GM19324 (cell line): Measurements from ENCODE around the gene MB.

Experiments used
- ATAC-seq: cut with Tn5 transposase; IDR thresholded peaks from one replicate; pipeline ENCODE4 v1.9.1; 2021; ENCODE audit warnings: mild to moderate bottlenecking, moderate library complexity; ENCODE audit not compliant: unreplicated experiment, low FRiP score

Gene MB

GRCh38 chr22:35619336-35620094 is 2.4 kb upstream of the MB start:
- ATAC-seq = no peak

DNA sequence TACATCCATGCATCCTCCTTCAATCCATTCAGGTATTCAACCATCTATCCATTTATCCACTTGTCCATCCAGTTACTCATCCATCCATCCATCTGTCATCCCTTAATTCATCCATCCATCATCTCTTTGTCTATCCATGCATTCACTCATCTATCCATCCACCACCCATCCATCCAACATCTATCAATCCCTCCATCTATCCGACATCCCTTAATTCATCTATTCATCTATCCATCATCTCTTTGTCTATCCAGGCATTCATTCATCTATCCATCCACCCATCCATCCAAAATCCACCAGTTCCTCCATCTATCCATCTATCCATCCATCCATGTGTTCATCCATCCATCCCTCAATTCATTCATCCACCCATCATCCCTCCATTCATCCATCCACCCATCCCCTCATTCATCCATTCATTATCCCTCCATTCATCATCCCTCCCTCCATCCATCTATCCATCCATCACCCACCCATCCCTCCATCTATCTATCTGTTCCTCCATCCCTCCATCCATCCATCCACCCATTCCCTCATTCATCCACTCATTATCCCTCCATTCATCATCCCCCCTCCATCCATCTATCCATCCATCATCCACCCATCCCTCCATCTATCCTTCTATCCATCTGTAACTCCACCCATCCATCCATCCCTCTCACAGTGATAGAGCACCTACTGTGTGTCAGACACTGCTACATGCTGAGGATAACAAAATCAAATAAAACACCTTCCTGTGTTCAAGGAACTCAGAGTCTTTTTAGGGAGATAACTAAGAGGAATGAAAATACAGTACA is 1.5 kb upstream of the MB start:
- no peak for ATAC-seq

DNA sequence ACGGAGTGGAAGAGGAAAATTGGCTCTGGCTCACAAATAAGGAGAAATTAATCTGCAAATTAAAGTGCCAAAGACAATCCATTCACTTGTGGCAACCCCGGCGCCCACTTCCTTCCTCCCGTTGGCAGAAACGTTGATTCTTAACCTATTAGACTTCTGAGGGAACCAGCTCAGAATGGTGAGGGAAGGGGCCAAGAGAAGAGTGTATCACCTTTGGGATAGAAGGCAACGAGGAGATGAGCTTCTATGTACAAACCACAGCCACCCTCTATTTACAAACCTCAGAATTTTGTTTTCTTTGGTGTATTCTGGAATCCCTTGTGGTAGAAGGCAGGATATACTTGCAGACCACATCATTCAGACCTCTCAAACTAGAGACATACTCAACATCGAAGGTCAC is 1.1 kb downstream of the MB start:
- ATAC-seq = no peak

GRCh38 chr22:35615156-35615555 is 2.0 kb downstream of the MB start:
- ATAC-seq = no peak

DNA sequence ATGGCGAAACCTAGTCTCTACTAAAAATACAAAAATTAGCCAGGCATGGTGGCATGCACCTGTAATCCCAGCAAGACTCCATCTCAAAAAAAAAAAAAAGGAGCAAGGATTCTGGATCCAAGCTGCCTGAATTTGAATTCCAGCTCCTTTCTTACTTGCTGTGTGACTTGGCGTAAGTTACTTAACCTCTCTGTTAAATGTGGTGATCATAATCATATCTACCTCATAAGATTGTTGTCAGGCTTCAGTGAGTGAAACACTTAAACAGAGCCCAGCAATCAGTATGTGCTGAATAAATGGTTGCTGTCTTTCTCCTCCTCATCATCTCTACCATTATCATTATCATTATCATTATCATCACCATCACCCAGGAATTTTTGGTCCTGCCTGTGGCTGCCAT is 2.7 kb downstream of the MB start:
- no peak for ATAC-seq

- no peak for ATAC-seq
Observed at GRCh38 chr22:35612903-35613302, 4.2 kb downstream of the MB start.

DNA sequence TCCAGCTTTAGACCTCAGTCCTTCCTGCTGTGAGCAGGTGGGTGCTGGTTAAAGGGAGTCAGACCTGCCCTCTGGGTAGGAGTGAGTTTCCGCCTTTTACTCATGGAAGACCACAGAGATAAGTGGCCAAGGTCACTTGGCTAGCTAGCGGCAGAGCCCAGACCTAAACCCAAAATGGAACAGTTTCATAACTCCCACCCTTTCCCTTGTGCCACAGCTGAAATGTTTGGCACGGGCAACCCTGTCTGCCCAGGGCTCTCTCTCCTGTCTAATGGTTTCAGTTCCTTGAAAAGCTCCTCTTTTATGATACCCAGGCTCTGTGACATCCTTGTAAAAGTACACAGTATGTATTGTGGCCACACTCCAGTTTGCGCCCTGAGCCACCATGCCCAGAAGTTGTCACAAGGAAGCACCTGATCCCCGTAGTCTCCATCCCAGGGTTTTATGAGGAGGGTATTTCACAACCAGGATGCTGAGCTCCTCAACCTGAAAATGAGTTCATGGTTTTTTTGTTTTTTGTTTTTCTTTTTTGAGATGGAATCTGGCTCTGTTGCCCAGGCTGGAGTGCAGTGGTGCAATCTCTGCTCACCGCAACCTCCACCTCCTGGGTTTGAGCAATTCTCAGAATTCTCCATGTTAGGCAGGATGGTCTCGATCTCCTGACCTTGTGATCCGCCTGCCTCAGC is 5.1 kb downstream of the MB start:
- ATAC-seq = no peak

DNA sequence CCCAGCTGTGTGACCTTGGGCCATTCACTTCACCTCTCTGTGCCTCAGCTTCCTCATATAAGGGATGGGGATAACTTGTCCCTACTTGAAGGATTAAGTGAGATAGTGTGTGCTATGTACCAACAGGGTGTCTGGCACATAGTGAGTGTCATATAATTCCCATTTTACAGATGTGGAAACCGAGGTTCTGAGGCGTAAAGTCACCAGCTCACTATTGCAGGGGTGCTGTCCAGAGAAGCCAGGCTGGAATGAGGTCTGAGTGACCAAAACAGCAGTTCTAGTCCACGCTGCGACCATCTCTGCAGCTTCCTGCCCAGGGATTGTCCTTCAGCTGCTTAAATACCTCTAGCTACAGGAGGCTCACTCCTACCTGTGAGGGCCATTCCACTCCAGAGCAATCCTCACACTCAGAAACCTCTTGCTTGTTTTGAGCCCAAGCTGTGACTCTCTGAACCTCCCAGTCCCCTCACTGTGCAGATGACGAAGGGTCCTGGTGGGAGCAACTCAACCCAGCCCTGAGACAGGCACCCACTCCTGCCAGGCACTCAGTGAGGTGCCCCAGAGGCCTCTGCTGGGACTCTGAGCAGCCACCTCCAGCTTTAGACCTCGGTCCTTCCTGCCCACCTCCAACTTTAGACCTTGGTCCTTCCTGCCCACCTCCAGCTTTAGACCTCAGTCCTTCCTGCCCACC is 5.8 kb downstream of the MB start:
- ATAC-seq = no peak

- ATAC-seq = no peak
Observed at GRCh38 chr22:35610741-35611140, 6.4 kb downstream of the MB start.

DNA sequence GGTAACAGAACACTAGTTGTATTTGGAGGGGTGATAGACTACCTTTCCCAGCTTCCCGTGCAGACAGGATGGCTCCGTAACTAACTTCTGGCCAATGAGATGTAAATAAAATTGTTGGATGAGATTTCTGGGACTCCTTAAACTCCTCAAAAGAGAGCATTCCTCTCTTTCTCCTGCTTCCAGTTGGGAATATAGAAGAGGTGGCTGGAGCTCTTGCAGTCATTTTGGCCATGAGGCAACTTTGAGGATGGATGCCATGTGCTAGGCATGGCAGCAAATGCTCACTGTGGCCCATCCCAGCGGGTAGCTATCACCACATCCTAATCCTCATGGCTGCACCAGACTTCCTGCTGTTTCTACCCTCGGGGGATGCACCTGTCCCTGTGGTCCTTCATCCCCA is 7.4 kb downstream of the MB start:
- no peak for ATAC-seq

- ATAC-seq = no peak
Observed at GRCh38 chr22:35609261-35609660, 7.9 kb downstream of the MB start.

- no peak for ATAC-seq
Observed at GRCh38 chr22:35608088-35608487, 9.0 kb downstream of the MB start.

DNA sequence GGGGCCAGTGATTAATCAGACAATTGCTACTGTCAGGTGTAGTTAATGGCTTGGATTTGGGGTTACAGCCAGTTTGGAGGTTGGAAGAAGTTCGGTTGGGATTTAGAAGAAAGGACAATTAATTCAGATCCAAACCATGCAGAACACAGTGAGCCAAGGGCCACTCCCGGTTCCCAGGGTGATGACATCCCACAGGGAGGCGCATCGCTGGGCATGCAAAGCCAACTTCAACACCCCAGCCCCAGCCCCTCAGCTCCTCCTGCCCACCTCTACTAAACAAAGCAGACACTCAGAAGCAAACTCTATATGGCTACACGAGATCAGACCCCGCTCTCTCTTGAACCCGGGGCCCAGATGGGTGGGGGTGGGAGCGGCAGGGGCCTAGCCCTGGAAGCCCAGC is 10.2 kb downstream of the MB start:
- ATAC-seq = no peak

- ATAC-seq = no peak
Observed at GRCh38 chr22:35605851-35606481, 11.2 kb downstream of the MB start.

DNA sequence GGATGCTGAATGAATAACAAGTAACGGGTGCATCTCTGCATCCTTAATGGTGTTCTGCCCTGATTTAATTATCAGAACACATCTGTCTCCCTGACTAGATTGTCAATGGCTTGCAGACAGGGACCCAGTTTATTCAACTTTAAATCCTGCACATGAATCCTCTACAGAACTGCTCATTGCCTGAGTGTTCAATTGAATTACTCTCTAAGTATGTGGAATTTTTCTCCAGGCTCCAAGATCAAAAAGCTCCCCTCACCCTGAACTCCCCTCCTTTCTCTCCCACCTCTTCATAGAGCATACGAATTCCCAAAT is 11.8 kb downstream of the MB start:
- ATAC-seq = no peak

GRCh38 chr22:35604621-35605368 is 12.3 kb downstream of the MB start:
- ATAC-seq = no peak

DNA sequence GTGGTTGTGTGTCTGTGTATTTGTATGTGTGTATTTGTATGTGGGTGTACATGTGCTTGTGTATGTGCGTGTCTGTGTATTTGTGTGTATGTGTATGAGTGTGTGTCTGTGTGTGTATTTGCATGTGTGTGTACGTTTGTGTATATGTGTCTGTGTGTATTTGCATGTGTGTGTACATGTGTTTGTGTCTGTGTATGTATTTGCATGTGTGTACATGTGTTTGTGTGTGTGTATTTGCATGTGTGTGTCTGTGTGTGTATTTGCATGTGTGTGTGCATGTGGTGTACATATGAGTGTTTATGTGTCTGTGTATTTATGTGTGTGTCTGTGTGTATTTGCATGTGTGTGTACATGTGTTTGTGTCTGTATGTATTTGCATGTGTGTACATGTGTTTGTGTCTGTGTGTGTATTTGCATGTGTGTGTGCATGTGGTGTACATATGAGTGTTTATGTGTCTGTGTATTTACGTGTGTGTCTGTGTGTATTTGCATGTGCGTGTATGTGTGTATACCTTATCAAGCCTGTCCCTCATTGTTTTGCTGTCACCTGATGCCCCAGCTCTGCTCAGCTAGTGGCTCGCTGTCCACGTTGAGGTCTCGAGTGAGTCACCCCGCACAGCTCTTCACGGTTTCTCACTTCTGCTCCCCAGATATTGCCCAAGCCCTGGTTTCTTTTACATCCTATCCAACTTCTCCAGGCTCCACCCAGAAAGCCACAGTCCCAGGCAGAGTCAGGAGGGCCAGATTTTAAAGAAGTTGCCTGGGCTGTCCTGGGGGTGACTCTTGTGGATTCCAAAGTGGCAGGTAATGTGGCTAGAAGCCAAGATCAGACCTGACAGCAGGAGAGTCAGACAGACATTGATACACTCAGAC is 15.2 kb downstream of the MB start:
- ATAC-seq = no peak

GRCh38 chr22:35601013-35601580 is 16.0 kb downstream of the MB start:
- ATAC-seq = no peak

- no peak for ATAC-seq
Observed at GRCh38 chr22:35600476-35600875, 16.7 kb downstream of the MB start.
